HCT116 (cell line): ENCODE measurements around the gene CACNA1C.

Experiments
- CTCF ChIP-seq, 3 experiments: fragments of 200-600 bp in 1 of 3; sonication (generic) in 1 of 3; IDR thresholded peaks in 2 of 3; conservative IDR thresholded peaks in 1 of 3; 2 replicates each; pipeline ENCODE4 v1.5.1; 2012 to 2017; ENCODE audit warnings: low read depth in 2 of 3, low read length in 2 of 3, antibody characterized with exemption in 1 of 3, borderline replicate concordance in 1 of 3, control low read depth in 1 of 3, mild to moderate bottlenecking in 1 of 3, mixed read lengths in 1 of 3, mixed run types in 1 of 3, moderate library complexity in 1 of 3; ENCODE audit not compliant: insufficient read depth in 1 of 3
- POLR2AphosphoS5 ChIP-seq: IDR thresholded peaks from 2 replicates; pipeline ENCODE4 v1.6.1; 2011; ENCODE audit warnings: mild to moderate bottlenecking, low read depth, low read length, moderate library complexity
- TF ChIP-seq, protein P1 (sequence below): IDR thresholded peaks from 2 replicates; pipeline ENCODE4 v1.6.1; 2012; ENCODE audit warnings: low read depth

- TF ChIP-seq CTCF (IDR thresholded peaks at IDR 0.05 in 2 of 3, conservative IDR thresholded peaks at IDR 0.05 in 1 of 3; ENCODE audit: borderline replicate concordance in 1 of 3, insufficient read depth in 1 of 3, low read depth in 2 of 3, low read length in 2 of 3) (no peak), POLR2AphosphoS5 (no peak)
- TF ChIP-seq, protein P1, sequence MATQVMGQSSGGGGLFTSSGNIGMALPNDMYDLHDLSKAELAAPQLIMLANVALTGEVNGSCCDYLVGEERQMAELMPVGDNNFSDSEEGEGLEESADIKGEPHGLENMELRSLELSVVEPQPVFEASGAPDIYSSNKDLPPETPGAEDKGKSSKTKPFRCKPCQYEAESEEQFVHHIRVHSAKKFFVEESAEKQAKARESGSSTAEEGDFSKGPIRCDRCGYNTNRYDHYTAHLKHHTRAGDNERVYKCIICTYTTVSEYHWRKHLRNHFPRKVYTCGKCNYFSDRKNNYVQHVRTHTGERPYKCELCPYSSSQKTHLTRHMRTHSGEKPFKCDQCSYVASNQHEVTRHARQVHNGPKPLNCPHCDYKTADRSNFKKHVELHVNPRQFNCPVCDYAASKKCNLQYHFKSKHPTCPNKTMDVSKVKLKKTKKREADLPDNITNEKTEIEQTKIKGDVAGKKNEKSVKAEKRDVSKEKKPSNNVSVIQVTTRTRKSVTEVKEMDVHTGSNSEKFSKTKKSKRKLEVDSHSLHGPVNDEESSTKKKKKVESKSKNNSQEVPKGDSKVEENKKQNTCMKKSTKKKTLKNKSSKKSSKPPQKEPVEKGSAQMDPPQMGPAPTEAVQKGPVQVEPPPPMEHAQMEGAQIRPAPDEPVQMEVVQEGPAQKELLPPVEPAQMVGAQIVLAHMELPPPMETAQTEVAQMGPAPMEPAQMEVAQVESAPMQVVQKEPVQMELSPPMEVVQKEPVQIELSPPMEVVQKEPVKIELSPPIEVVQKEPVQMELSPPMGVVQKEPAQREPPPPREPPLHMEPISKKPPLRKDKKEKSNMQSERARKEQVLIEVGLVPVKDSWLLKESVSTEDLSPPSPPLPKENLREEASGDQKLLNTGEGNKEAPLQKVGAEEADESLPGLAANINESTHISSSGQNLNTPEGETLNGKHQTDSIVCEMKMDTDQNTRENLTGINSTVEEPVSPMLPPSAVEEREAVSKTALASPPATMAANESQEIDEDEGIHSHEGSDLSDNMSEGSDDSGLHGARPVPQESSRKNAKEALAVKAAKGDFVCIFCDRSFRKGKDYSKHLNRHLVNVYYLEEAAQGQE = no peak
Measured at GRCh38 chr12:2578211-2578610, 525.4 kb downstream of the CACNA1C start.
